ENCODE results near the gene ANO4. TPM values are rescaled to one million over a fixed set of nuclear protein-coding genes. Genes with fewer than 3 reads are reported as not detected.

ANO4 gene
- total RNA-seq, 3 donors from 2014 or later = 0.33 to 1.0 (median 0.80) TPM

DNA sequence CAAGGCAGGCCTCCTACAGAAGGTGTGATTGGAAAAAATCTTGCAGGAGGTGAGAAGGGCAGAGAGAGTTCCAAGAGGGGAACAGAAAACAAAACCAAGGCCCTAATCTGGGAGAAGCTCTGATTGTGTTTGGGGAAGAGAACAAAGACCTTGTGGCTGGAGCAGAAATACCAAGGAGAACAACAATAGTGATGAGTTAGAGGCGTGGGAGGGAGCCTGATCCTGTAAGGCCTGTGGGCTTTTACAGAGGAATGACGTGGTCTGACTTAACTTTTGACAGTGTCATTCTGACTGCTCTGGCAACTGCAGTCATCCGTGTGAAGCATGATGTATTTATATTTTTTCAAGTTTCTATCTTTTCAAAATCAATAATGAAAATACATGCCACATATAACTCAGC is 200.6 kb downstream of the ANO4 start:
- TF ChIP-seq CTCF (IDR thresholded peaks at IDR 0.05) (no peak), POLR2AphosphoS5 (IDR thresholded peaks at IDR 0.05) (no peak), POLR2A (IDR thresholded peaks at IDR 0.05) (no peak)
- no peak overlapping the region for H3K4me3 ChIP-seq
- no peaks in the 10 kb centered on the region for H3K4me1 ChIP-seq
- intact Hi-C loops (cut with DNase I; ENCODE audit: low total_unique reads) = no loop called here
- H3K27ac ChIP-seq = no peak overlapping the region
- no peaks in the 10 kb centered on the region for H3K36me3 ChIP-seq
- H3K9me3 ChIP-seq = no peaks in the 10 kb centered on the region
- DNase-seq (ENCODE audit: low spot score in 2 of 2) = no peak
- H3K27me3 ChIP-seq = no peaks in the 10 kb centered on the region

- Histone ChIP-seq H3K36me3 (no peaks in the 10 kb centered on the region), H3K4me1 (no peaks in the 10 kb centered on the region), H3K9me3 (no peaks in the 10 kb centered on the region), H3K27ac (no peak overlapping the region), H3K27me3 (no peaks in the 10 kb centered on the region), H3K4me3 (no peak overlapping the region)
- TF ChIP-seq CTCF (IDR thresholded peaks at IDR 0.05) = no peak
- TF ChIP-seq POLR2AphosphoS5 (IDR thresholded peaks at IDR 0.05) = no peak
- TF ChIP-seq POLR2A (IDR thresholded peaks at IDR 0.05) = no peak
- no peak for DNase-seq (ENCODE audit: low spot score in 2 of 2)
- intact Hi-C loops (cut with DNase I; ENCODE audit: low total_unique reads) = no loop called here
Measured at GRCh38 chr12:100995771-100996170, 201.2 kb downstream of the ANO4 start.

DNA sequence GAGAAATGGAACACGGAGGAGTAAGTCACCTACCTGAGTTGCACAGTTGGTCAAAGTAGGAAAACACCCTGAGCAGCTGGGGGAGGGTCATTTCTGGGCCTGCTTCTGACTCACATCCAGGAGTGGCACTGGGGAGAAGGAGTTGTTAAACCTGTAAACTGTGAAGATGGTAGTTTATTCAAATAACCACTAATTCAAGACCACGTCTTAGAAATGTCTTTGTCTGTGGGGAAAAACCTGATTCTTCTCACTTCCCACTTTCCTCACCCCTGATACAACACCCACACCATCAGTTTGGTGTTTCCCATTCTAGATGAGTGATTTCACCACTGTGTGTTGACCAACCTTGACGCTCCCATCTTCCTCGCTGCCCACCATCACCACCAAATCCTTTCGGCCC is 207.1 kb downstream of the ANO4 start:
- H3K4me3 ChIP-seq = no peak overlapping the region
- intact Hi-C loops (cut with DNase I; ENCODE audit: low total_unique reads) = no loop called here
- TF ChIP-seq CTCF (IDR thresholded peaks at IDR 0.05) = no peak
- DNase-seq (ENCODE audit: low spot score in 2 of 2) = no peak
- no peaks in the 10 kb centered on the region for H3K9me3 ChIP-seq
- H3K4me1 ChIP-seq = no peaks in the 10 kb centered on the region
- no peaks in the 10 kb centered on the region for H3K36me3 ChIP-seq
- no peak overlapping the region for H3K27ac ChIP-seq
- H3K27me3 ChIP-seq = no peaks in the 10 kb centered on the region

GRCh38 chr12:101002696-101003419 is 208.3 kb downstream of the ANO4 start:
- Histone ChIP-seq H3K36me3 (no peaks in the 10 kb centered on the region), H3K27ac (no peak overlapping the region), H3K4me1 (no peaks in the 10 kb centered on the region), H3K27me3 (no peaks in the 10 kb centered on the region), H3K9me3 (no peaks in the 10 kb centered on the region), H3K4me3 (no peak overlapping the region)
- TF ChIP-seq POLR2AphosphoS5 (IDR thresholded peaks at IDR 0.05) = no peak
- TF ChIP-seq CTCF (IDR thresholded peaks at IDR 0.05) = no peak
- no peak for TF ChIP-seq POLR2A (IDR thresholded peaks at IDR 0.05)
- intact Hi-C loops (cut with DNase I; ENCODE audit: low total_unique reads) = no loop called here
- DNase-seq (ENCODE audit: low spot score in 2 of 2) = no peak

GRCh38 chr12:101004898-101005297 is 210.3 kb downstream of the ANO4 start:
- H3K27ac ChIP-seq = no peak overlapping the region
- TF ChIP-seq POLR2AphosphoS5 (IDR thresholded peaks at IDR 0.05) (no peak), POLR2A (IDR thresholded peaks at IDR 0.05) (no peak), CTCF (IDR thresholded peaks at IDR 0.05) (no peak)

More at GRCh38 chr12:101004898-101005297, 210.3 kb downstream of the ANO4 start:
- no peaks in the 10 kb centered on the region for H3K4me1 ChIP-seq
- no peaks in the 10 kb centered on the region for H3K36me3 ChIP-seq
- H3K9me3 ChIP-seq = peaks cover 0 to 8% of the 10 kb centered on the region in 2 donors
- DNase-seq (ENCODE audit: low spot score in 2 of 2) = no peak
- H3K27me3 ChIP-seq = no peaks in the 10 kb centered on the region
- no peak overlapping the region for H3K4me3 ChIP-seq
- intact Hi-C loops (cut with DNase I; ENCODE audit: low total_unique reads) = no loop called here
